OCI-LY3 (cell line): ENCODE measurements around the gene ASS1.

Experiments
- H2AFZ ChIP-seq: fragments of 200-600, 300-600 bp; shearing (Covaris generic); 2 replicates; pipeline ENCODE4 v1.6.0; 2014; ENCODE audit warnings: antibody characterized with exemption, low read depth, low read length
- H3K27ac ChIP-seq: fragments of 200-600, 300-600 bp; sonication (generic); 2 replicates; pipeline ENCODE4 v1.5.1; 2014; ENCODE audit warnings: mild to moderate bottlenecking, low read length, moderate library complexity, mixed read lengths
- H3K27me3 ChIP-seq: fragments of 200-600, 300-600 bp; sonication (generic); 2 replicates; pipeline ENCODE4 v1.6.1; 2014; ENCODE audit warnings: low read depth, low read length, mixed read lengths
- H3K36me3 ChIP-seq: fragments of 200-600, 300-600 bp; sonication (generic); replicated peaks from 2 replicates; pipeline ENCODE3; 2014; ENCODE audit warnings: low read depth, low read length, mixed read lengths
- H3K4me1 ChIP-seq: fragments of 300-600, 200-600 bp; sonication (generic); 2 replicates; pipeline ENCODE4 v1.6.1; 2014; ENCODE audit warnings: low read length, mixed read lengths
- H3K4me2 ChIP-seq: fragments of 200-600, 300-600 bp; sonication (generic); 2 replicates; pipeline ENCODE4 v1.6.1; 2014; ENCODE audit warnings: low read length, mixed read lengths
- H3K4me3 ChIP-seq: fragments of 300-600, 200-600 bp; sonication (generic); 2 replicates; pipeline ENCODE4 v1.5.1; 2014; ENCODE audit warnings: antibody characterized with exemption, mild to moderate bottlenecking, low read length, moderate library complexity
- H3K79me2 ChIP-seq: fragments of 300-600, 200-600 bp; shearing (Covaris generic); 2 replicates; pipeline ENCODE4 v1.6.1; 2014; ENCODE audit warnings: mild to moderate bottlenecking, low read length, mixed read lengths
- H3K9ac ChIP-seq: fragments of 300-600, 200-600 bp; shearing (Covaris generic); 2 replicates; pipeline ENCODE4 v1.6.0; 2014; ENCODE audit warnings: mild to moderate bottlenecking, low read length, moderate library complexity
- H3K9me3 ChIP-seq: fragments of 200-600, 300-600 bp; shearing (Covaris generic); 2 replicates; pipeline ENCODE4 v1.6.1; 2014; ENCODE audit warnings: low read length, mixed read lengths; ENCODE audit not compliant: insufficient read depth
- H4K20me1 ChIP-seq: fragments of 200-600, 300-600 bp; sonication (generic); 2 replicates; pipeline ENCODE4 v1.6.1; 2016; ENCODE audit warnings: low read length, mixed read lengths; ENCODE audit not compliant: insufficient read depth
- EZH2phosphoT487 ChIP-seq: fragments of 200-600 bp; shearing (Covaris generic); IDR thresholded peaks from 2 replicates; pipeline ENCODE4 v1.6.1; 2018; ENCODE audit warnings: antibody characterized with exemption, mixed run types, low read depth
- TF ChIP-seq, protein P1 (sequence below): fragments of 200-600, 300-600 bp; sonication (generic); IDR thresholded peaks from 2 replicates; pipeline ENCODE4 v1.5.1; 2014; ENCODE audit warnings: antibody characterized with exemption, low read length, low read depth

The ASS1 gene

DNA sequence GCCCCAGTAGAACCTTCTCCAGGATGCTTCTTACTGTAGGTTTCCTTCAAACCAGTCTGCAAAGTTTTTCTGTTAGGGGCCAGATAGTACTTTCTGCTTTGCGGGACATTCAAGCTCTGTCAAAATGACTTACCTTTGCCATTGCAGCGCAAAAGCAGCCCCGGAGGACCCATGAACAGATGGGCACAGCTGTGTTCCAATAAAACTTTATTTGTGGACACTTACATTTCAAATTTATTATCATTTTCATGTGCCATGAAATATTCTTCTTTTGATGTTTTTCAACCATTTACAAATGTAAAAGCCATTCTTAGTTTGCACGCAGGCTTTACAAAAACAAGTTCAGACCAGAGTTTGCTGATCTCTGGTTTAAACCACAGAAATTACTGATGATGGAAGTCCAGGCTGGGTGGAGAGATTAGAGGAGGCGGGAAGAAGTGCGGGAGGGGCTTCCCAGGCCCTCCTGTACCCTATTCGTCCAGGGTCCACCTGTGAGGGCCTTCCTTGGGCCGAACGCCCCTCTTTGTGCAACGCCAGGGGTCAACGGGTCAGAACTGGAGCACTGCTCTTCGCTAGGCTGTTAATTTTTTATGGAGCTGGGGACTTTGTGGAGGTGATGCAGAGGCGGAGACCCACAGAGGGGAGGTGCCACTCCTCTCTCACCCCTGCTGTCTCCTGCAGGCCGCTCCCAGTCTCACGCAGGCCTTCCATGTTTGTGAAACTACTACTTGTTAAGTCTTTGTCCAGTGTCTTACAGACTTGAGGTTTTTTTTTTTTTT lies 7.6 kb upstream of the ASS1 start:
- H3K9me3 ChIP-seq: peaks cover 4% of the 10 kb centered on the region; the same call in 1 of the 2 replicates

DNA sequence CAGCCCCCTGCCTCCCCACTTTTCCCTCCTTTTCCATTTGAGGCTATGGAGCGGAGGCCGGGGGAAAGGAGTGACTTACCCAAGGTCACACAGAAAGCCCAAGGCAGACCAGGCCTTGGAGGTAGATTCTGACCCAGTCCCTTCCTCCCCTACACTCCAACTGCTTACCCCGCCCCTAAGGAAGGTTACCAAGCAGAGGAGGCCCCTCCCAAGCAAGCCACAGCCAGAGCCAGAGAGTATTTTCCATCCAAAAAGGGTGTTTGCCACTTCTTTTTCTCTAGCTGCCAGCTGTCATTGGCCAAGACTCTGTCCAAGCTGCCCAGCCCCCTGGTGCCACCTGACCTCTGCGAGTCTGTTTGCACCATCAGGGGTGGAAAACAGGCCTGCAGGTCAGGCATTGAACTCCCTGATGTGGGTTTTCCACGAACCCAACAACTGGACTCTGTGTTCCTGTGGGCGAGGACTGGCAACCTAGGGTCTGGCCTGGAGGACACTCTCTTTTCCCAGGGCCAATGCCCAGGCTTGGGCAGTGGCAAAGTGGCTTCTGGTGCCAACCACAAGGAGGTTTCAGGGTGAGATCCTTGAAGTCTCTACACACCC lies 6.3 kb upstream of the ASS1 start:
- H3K4me1 ChIP-seq: no peaks in the 10 kb centered on the region
- H4K20me1 ChIP-seq: no peaks in the 10 kb centered on the region
- no peak overlapping the region for H3K4me3 ChIP-seq
- no peaks in the 10 kb centered on the region for H3K79me2 ChIP-seq
- no peak overlapping the region for H3K9ac ChIP-seq
- TF ChIP-seq, protein P1, sequence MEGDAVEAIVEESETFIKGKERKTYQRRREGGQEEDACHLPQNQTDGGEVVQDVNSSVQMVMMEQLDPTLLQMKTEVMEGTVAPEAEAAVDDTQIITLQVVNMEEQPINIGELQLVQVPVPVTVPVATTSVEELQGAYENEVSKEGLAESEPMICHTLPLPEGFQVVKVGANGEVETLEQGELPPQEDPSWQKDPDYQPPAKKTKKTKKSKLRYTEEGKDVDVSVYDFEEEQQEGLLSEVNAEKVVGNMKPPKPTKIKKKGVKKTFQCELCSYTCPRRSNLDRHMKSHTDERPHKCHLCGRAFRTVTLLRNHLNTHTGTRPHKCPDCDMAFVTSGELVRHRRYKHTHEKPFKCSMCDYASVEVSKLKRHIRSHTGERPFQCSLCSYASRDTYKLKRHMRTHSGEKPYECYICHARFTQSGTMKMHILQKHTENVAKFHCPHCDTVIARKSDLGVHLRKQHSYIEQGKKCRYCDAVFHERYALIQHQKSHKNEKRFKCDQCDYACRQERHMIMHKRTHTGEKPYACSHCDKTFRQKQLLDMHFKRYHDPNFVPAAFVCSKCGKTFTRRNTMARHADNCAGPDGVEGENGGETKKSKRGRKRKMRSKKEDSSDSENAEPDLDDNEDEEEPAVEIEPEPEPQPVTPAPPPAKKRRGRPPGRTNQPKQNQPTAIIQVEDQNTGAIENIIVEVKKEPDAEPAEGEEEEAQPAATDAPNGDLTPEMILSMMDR: no peak
- no peak for TF ChIP-seq EZH2phosphoT487
- H3K36me3 ChIP-seq: no peaks in the 10 kb centered on the region
- peaks cover 4% of the 10 kb centered on the region; the same call in 1 of the 2 replicates for H3K9me3 ChIP-seq
- no peak overlapping the region for H2AFZ ChIP-seq
- H3K27me3 ChIP-seq: no peaks in the 10 kb centered on the region
- H3K4me2 ChIP-seq: no peak overlapping the region
- H3K27ac ChIP-seq: no peak overlapping the region

More for the DNA sequence above, 7.6 kb upstream of the ASS1 start:
- no peak overlapping the region for H2AFZ ChIP-seq
- H4K20me1 ChIP-seq: no peaks in the 10 kb centered on the region
- no peak overlapping the region for H3K27ac ChIP-seq
- no peaks in the 10 kb centered on the region for H3K36me3 ChIP-seq
- H3K9ac ChIP-seq: no peak overlapping the region
- H3K4me2 ChIP-seq: no peak overlapping the region
- H3K4me1 ChIP-seq: no peaks in the 10 kb centered on the region
- no peak overlapping the region for H3K4me3 ChIP-seq
- H3K79me2 ChIP-seq: no peaks in the 10 kb centered on the region
- TF ChIP-seq, protein P1: no peak
- TF ChIP-seq EZH2phosphoT487: no peak
- H3K27me3 ChIP-seq: no peaks in the 10 kb centered on the region

DNA sequence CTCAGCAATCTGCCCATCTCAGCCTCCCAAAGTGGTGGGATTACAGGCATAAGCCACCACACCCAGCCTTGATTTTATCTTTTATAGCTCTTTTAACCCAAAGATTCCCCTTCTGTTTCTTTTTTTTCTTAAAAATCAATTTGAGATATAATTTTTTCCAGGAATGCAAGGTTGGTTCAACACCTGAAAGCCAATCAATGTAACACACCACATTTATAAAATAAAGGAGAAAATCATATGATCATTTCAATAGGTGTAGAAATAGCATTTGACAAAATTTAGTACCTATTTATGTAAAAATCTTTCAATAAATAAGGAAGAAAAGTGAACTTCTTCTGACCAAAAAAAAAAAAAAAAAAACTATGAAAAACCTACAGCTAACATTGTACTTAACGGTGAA lies 3.7 kb upstream of the ASS1 start:
- no peaks in the 10 kb centered on the region for H3K27me3 ChIP-seq

More for the DNA sequence above, 3.7 kb upstream of the ASS1 start:
- H3K4me2 ChIP-seq: no peak overlapping the region
- H3K79me2 ChIP-seq: no peaks in the 10 kb centered on the region
- H3K9me3 ChIP-seq: peaks cover 4% of the 10 kb centered on the region; the same call in 1 of the 2 replicates
- no peak overlapping the region for H2AFZ ChIP-seq
- H3K4me3 ChIP-seq: no peak overlapping the region
- no peaks in the 10 kb centered on the region for H3K36me3 ChIP-seq
- TF ChIP-seq, protein P1: no peak
- TF ChIP-seq EZH2phosphoT487: no peak
- no peaks in the 10 kb centered on the region for H4K20me1 ChIP-seq
- H3K9ac ChIP-seq: no peak overlapping the region
- H3K27ac ChIP-seq: no peak overlapping the region
- H3K4me1 ChIP-seq: no peaks in the 10 kb centered on the region
